GM12878 (cell line): ENCODE measurements around the gene PDLIM4.

Source experiments
- BRCA1 ChIP-seq: IDR thresholded peaks from 2 replicates; pipeline ENCODE4 v1.6.1; 2011; ENCODE audit warnings: low read depth, low read length, improper control_type of control experiment
- CTCF ChIP-seq, 3 experiments: IDR thresholded peaks in 2 of 3; conservative IDR thresholded peaks in 1 of 3; 2 replicates each; pipeline ENCODE4 v1.5.1; 2011; ENCODE audit warnings: low read depth in 3 of 3, low read length in 3 of 3, mild to moderate bottlenecking in 3 of 3, control low read depth in 2 of 3, moderate library complexity in 2 of 3, inconsistent platforms in 1 of 3, mixed read lengths in 1 of 3; ENCODE audit not compliant: control insufficient read depth in 2 of 3, insufficient read depth in 1 of 3; ENCODE audit errors: extremely low read depth in 1 of 3
- EED ChIP-seq: sonication (generic); IDR thresholded peaks from 2 replicates; pipeline ENCODE4 v1.6.1; 2016; ENCODE audit warnings: antibody characterized with exemption, low read depth
- EGR1 ChIP-seq, 2 experiments: IDR thresholded peaks; 1 replicate in 1 of 2; 2 replicates in 1 of 2; pipeline ENCODE4 v1.6.1; 2011 to 2012; ENCODE audit warnings: low read depth in 2 of 2, low read length in 2 of 2, borderline replicate concordance in 1 of 2, mild to moderate bottlenecking in 1 of 2, moderate library complexity in 1 of 2
- EP300 ChIP-seq, 2 experiments: fragments of 150-350 bp in 1 of 2; IDR thresholded peaks; 2 replicates each; pipeline ENCODE4 v1.6.1; 2011 to 2012; ENCODE audit warnings: low read depth in 2 of 2, low read length in 2 of 2, borderline replicate concordance in 1 of 2, improper control_type of control experiment in 1 of 2, inconsistent platforms in 1 of 2; ENCODE audit not compliant: control insufficient read depth in 1 of 2
- FOS ChIP-seq: IDR thresholded peaks from 3 replicates; pipeline ENCODE4 v1.6.1; 2011; ENCODE audit warnings: borderline replicate concordance; ENCODE audit not compliant: insufficient read length; ENCODE audit errors: extremely low read depth
- NR2C1 ChIP-seq: fragments of 450-650 bp; IDR thresholded peaks from 2 replicates; pipeline ENCODE4 v1.6.1; 2017; ENCODE audit warnings: antibody characterized with exemption, mild to moderate bottlenecking, moderate library complexity
- POLR2AphosphoS5 ChIP-seq: IDR thresholded peaks from 2 replicates; pipeline ENCODE4 v1.6.1; 2011; ENCODE audit warnings: mild to moderate bottlenecking, low read length, inconsistent platforms
- RELB ChIP-seq: fragments of 450-650 bp; IDR thresholded peaks from 2 replicates; pipeline ENCODE4 v1.6.1; 2017; ENCODE audit warnings: low read depth, mild to moderate bottlenecking, moderate library complexity
- REST ChIP-seq: IDR thresholded peaks from 2 replicates; pipeline ENCODE4 v1.6.1; 2012; ENCODE audit warnings: mild to moderate bottlenecking, low read depth, low read length
- TAF1 ChIP-seq: IDR thresholded peaks from 2 replicates; pipeline ENCODE4 v1.6.1; 2011; ENCODE audit warnings: mild to moderate bottlenecking, low read depth, low read length, borderline replicate concordance
- ZBED1 ChIP-seq: IDR thresholded peaks from 2 replicates; pipeline ENCODE4 v1.6.1; 2016; ENCODE audit warnings: borderline replicate concordance
- ZSCAN29 ChIP-seq: fragments of 450-650 bp; IDR thresholded peaks from 2 replicates; pipeline ENCODE4 v1.6.1; 2017; ENCODE audit warnings: mild to moderate bottlenecking, moderate library complexity

- TF ChIP-seq REST (no peak), ZBED1 (no peak), POLR2AphosphoS5 (no peak), BRCA1 (no peak), NR2C1 (no peak), CTCF (IDR thresholded peaks at IDR 0.05 in 2 of 3, conservative IDR thresholded peaks at IDR 0.05 in 1 of 3; ENCODE audit: control insufficient read depth in 2 of 3, extremely low read depth in 1 of 3, insufficient read depth in 1 of 3, low read depth in 3 of 3, low read length in 3 of 3) (no peak), RELB (no peak), FOS (no peak), EGR1 (IDR thresholded peaks at IDR 0.05; ENCODE audit: borderline replicate concordance in 1 of 2, low read depth in 2 of 2, low read length in 2 of 2) (no peak), ZSCAN29 (no peak), EP300 (IDR thresholded peaks at IDR 0.05; ENCODE audit: borderline replicate concordance in 1 of 2, control insufficient read depth in 1 of 2, low read depth in 2 of 2, low read length in 2 of 2) (no peak), EED (no peak), TAF1 (no peak)
Measured at GRCh38 chr5:132299917-132300316, 42.4 kb downstream of the PDLIM4 start.
